ENCODE measurements around the gene MIOS.
A peak's percentile ranks its signal among the peaks of the same experiment; 100 is the strongest.

Gene MIOS

GRCh38 chr7:7567898-7568531 lies 1.3 kb downstream of the MIOS start:
- peak; percentile 57 for DNase-seq (ENCODE audit: low read depth)
- H3K4me3 ChIP-seq (ENCODE audit: low read length) = peak overlapping the region; percentile 64
- no peak for TF ChIP-seq CTCF (IDR thresholded peaks at IDR 0.05; ENCODE audit: insufficient read depth, low read depth, low read length, missing control alignments)

GRCh38 chr7:7568553-7568952 lies 1.9 kb downstream of the MIOS start:
- no peak for TF ChIP-seq CTCF (IDR thresholded peaks at IDR 0.05; ENCODE audit: insufficient read depth, low read depth, low read length, missing control alignments)
- DNase-seq (ENCODE audit: low read depth) = no peak
- no peak overlapping the region for H3K4me3 ChIP-seq (ENCODE audit: low read length)

- H3K4me3 ChIP-seq (ENCODE audit: low read length) = no peak overlapping the region
- no peak for TF ChIP-seq CTCF (IDR thresholded peaks at IDR 0.05; ENCODE audit: insufficient read depth, low read depth, low read length, missing control alignments)
- no peak for DNase-seq (ENCODE audit: low read depth)
These were observed 2.4 kb downstream of the MIOS start for GRCh38 chr7:7569081-7569527.

GRCh38 chr7:7569615-7570014 lies 2.9 kb downstream of the MIOS start:
- H3K4me3 ChIP-seq (ENCODE audit: low read length) = no peak overlapping the region
- DNase-seq (ENCODE audit: low read depth) = peak; percentile 29
- no peak for TF ChIP-seq CTCF (IDR thresholded peaks at IDR 0.05; ENCODE audit: insufficient read depth, low read depth, low read length, missing control alignments)

GRCh38 chr7:7570584-7570983 lies 3.9 kb downstream of the MIOS start:
- no peak for TF ChIP-seq CTCF (IDR thresholded peaks at IDR 0.05; ENCODE audit: insufficient read depth, low read depth, low read length, missing control alignments)
- DNase-seq (ENCODE audit: low read depth) = no peak
- H3K4me3 ChIP-seq (ENCODE audit: low read length) = no peak overlapping the region

- TF ChIP-seq CTCF (IDR thresholded peaks at IDR 0.05; ENCODE audit: insufficient read depth, low read depth, low read length, missing control alignments) = no peak
- H3K4me3 ChIP-seq (ENCODE audit: low read length) = no peak overlapping the region
- no peak for DNase-seq (ENCODE audit: low read depth)
These were observed 7.0 kb downstream of the MIOS start for GRCh38 chr7:7573701-7574100.

- H3K4me3 ChIP-seq (ENCODE audit: low read length) = no peak overlapping the region
- DNase-seq (ENCODE audit: low read depth) = no peak
- TF ChIP-seq CTCF (IDR thresholded peaks at IDR 0.05; ENCODE audit: insufficient read depth, low read depth, low read length, missing control alignments) = no peak
These were observed 9.7 kb downstream of the MIOS start for GRCh38 chr7:7576344-7576743.

Measured in epithelial cell of esophagus (primary cell).